T47D (cell line): ENCODE data around the gene CAMK2B.

Experiments used
- DNase-seq, 2 experiments: peaks; one replicate each; pipeline versions ENCODE4 v3.0.0 to v3.0.0-alpha.2; 2011 to 2012; ENCODE audit warnings: low read depth in 1 of 2, low spot score in 1 of 2
- JUND ChIP-seq: IDR thresholded peaks from 2 replicates; pipeline ENCODE4 v1.6.1; 2012; ENCODE audit warnings: low read depth
- in situ Hi-C: cut with HindIII; loops from 2 replicates; pipeline ENCODE4 v1.10.0; 2016; ENCODE audit warnings: low sequenced_read_pairs, low pct_unique_long_range_greater_than_20kb

CAMK2B gene

DNA sequence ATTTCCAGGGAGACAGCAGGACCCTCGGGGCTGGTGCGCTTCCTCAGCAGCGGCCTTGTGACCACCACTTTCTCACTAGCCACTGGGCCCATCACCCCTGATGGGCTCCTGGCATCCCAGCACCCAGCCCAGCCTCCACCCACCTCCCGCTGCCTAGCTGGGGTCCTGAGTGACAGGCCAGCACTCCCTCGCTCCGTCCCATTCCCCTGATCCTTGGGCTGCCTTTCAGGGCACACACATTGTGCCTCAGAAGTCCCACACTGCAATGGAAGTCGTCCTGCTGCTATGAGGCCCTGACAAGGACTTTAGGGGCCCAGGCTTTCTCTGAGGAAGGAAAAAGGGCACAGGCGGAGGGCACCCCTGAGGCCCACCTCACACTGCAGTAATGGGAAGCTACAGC lies 12.4 kb downstream of the CAMK2B start:
- DNase-seq, result no peak
- TF ChIP-seq JUND, result no peak
- in situ Hi-C loops, result no loop called here

- DNase-seq, result no peak
- TF ChIP-seq JUND, result no peak
- in situ Hi-C loops, result no loop called here
Observed at GRCh38 chr7:44311561-44312495, 13.6 kb downstream of the CAMK2B start.

DNA sequence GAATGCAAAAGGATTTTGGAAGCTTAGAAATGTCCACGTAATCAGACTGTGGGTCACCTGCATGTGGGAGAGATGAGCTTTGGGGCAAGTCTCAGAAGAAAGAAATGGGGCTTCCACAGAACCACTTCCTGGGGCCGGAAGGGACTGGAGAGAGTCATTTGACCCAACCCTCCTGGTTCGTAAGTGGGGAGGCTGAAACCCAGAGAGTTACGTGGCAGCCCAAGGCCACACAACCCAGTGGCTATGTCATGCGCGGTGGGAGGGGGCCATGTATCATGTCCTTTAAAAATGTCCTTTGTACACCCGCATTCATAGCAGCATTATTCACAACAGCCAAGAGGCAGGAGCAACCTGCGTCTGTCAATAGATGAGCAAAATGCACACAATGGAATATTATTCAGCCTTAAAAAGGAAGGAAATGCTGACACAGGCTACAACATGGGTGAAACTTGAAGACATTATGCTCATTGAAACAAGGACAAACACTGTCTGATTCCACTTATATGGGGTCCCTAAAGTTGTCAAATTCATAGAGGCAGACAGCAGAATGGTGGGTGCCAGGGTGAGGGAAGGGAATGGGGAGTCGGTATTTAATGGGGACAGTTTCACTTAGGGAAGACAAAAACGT lies 15.1 kb downstream of the CAMK2B start:
- DNase-seq, result no peak
- in situ Hi-C loops, result no loop called here
- no peak for TF ChIP-seq JUND

DNA sequence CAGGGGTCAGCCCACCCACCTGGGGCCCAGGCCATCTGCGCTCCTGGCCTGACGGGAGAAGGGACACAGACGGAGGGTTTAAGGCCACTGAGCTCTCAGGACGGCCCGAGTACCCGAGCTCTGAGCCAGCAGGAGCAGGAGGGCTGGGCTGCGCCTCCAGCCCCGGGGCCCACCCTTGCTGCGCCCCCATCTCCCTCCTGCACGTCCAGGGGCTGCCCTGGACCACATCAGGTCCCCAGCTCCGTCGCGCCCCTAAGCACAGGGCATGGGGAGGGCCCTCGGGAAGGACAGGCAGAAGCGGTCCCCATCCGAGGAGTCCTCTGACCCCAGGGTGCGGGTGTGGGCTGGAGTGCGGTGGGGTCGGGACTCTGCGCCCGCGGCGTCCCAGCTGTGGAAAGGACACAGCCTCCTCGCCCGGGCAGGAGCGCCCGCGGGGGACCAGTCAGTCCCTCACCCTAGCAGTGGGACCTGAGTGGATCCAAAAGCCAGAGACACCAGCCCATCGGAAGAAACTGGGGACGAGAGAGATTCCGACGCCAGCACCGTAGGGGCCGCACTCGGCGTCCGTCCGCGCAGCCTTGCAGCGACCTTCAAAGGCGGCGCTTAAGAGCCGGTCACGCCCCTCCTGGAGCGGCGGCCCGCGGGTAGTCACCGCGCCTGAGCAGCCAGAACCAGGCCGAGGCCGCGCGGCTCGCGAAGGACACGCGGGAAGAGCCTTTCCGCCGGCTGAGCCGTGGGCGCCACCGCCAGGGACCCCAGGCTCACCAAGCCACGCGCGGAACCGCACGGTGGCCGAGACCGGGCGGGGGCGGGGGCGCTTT lies 15.9 kb downstream of the CAMK2B start:
- in situ Hi-C loops, result no loop called here
- TF ChIP-seq JUND, result no peak
- DNase-seq, result peak in 1 of 2 experiments; percentile 30

GRCh38 chr7:44308596-44309270 lies 16.7 kb downstream of the CAMK2B start:
- in situ Hi-C loops, result no loop called here
- DNase-seq, result no peak
- no peak for TF ChIP-seq JUND

DNA sequence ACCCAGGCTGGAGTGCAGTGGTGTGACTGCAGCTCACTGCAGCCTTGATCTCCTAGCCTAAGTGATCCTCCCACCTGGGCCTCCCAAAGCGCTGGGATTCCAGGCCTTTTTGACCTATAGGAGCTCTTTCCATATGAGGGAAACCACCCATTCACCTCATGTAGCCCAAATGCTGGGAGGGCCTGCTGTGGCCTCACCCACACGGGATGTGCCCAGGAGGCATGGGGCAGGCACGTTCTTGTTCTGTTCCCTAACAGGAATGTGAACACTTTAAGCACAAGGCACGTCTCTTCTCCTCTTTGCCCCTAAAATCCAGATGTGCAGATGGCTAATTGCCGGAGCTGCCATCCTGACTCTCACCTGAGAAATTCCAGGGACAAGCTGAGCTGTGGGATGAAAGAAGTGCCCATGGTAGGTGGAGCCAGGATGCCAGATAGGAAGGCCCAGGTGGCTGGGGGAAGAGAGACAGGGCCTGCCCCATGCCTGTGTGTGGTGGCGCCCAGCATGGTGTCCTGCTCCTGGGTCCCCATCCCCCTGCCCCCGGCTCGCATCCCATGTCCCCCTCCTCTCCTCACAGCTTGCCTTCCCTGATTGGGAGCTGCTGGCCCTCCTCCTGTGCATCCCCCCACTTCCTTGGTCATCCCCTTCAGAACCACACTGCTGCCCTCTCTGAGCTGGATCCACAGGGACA lies 17.3 kb downstream of the CAMK2B start:
- DNase-seq, result peak in 1 of 2 experiments; percentile 54
- no peak for TF ChIP-seq JUND
- in situ Hi-C loops, result no loop called here

GRCh38 chr7:44307301-44307900 lies 18.0 kb downstream of the CAMK2B start:
- in situ Hi-C loops, result no loop called here
- DNase-seq, result peak in 1 of 2 experiments; percentile 69
- TF ChIP-seq JUND, result no peak

DNA sequence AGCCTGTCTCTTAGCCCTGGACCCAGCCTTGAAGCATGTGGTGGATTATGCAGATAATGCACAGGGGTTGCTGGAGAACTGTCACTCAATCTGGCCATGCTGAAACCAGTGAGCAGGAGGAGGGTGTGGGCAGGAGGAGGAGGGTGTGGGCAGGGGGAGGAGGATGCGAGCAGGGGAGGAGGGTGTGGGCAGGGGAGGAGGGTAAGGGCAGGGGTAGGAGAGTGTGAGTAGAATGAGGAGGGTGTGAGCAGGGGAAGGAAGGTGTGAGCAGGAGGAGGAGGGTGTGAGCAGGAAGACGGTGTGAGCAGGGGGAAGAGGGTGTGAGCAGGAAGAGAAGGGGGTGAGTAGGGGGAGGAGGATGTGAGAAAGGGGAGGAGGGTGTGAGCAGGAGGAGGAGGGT lies 18.8 kb downstream of the CAMK2B start:
- no peak for TF ChIP-seq JUND
- in situ Hi-C loops, result no loop called here
- no peak for DNase-seq

DNA sequence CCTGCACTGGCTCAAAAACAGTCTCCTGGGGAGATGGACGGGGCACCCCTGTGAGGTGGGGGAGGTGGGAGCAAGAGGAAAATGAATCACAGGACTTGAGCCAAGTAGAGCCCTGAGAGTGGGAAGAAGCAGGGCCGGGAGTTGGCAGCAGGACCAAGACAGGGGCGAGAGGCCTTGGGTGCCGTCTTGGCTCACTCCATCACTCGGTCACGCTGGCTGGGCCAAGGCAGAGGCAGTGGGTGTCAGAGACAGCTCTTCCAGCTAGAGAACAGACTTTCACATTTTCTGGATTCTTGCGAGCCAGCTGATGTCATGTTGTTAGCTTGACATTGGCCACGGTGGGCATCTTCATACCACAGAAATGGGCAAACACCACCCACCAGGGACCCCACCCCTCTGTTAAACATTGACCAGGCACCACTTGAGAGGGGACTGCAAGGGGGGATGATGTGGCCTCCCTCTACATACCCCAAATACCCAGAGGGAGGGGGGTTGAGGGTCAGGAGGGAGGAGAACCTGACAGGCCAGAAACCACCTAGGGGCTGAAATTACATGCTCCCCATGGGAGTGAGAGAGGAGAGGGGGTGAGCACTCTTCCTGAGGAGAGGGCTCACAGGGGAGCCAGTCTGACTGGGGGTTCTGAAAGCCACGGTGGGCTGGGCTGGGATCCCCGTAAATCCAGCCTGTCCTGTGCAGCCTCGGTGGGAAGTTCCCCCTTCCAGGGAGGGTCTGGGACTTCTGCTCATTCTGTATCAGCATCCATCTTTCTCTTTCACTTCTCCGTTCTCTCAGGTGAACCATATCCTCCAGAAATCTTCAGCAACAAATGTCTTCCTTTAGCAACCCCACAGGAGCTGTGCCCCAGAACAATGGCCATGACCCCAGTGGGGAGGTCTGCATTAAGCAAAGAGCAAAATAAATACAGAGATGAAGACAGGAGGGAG lies 19.6 kb downstream of the CAMK2B start:
- in situ Hi-C loops, result no loop called here
- TF ChIP-seq JUND, result no peak
- DNase-seq, result no peak

DNA sequence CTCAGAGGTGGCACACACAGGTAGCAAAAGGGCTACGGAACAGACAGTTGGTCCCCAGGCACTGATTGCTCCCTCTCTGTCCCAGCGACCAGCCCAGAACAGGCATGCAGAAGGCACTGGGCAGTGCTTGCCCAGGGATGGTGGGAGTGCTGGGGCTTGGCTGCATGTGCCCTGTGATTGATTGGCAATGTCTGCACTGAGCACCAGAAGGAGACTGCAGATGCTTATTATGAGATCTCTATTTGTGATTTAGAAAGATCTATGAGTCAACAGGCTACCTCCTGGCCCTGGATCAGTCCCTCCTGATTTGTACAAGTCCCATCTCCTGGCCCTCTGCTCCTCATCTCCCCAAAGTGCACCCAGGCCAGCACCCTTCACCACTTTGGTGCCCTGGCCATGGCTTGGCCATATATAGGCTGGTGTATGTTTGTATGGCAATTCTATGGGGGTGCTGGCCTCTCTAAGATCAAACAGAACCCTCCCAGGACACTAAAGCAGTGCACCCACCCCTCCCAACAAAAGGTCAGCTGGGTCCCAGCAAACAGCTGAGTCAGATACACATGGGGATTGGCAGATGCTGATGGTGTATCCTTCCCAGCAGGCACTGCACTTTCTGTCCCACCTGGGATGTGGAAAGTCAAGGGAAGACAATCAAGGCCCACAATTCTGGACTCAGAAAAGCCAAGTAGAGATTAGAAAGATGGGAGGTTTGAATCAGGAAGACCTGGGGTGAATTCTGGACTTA lies 30.9 kb downstream of the CAMK2B start:
- in situ Hi-C loops, result no loop called here

More for the DNA sequence above, 30.9 kb downstream of the CAMK2B start:
- no peak for DNase-seq
- no peak for TF ChIP-seq JUND
